OCI-LY3 (cell line): ENCODE data around the gene AMPD2.

ENCODE experiments used
- EZH2phosphoT487 ChIP-seq: fragments of 200-600 bp; shearing (Covaris generic); IDR thresholded peaks from 2 replicates; pipeline ENCODE4 v1.6.1; 2018; ENCODE audit warnings: antibody characterized with exemption, mixed run types, low read depth
- TF ChIP-seq, protein P1 (sequence below): fragments of 200-600, 300-600 bp; sonication (generic); IDR thresholded peaks from 2 replicates; pipeline ENCODE4 v1.5.1; 2014; ENCODE audit warnings: antibody characterized with exemption, low read length, low read depth

DNA sequence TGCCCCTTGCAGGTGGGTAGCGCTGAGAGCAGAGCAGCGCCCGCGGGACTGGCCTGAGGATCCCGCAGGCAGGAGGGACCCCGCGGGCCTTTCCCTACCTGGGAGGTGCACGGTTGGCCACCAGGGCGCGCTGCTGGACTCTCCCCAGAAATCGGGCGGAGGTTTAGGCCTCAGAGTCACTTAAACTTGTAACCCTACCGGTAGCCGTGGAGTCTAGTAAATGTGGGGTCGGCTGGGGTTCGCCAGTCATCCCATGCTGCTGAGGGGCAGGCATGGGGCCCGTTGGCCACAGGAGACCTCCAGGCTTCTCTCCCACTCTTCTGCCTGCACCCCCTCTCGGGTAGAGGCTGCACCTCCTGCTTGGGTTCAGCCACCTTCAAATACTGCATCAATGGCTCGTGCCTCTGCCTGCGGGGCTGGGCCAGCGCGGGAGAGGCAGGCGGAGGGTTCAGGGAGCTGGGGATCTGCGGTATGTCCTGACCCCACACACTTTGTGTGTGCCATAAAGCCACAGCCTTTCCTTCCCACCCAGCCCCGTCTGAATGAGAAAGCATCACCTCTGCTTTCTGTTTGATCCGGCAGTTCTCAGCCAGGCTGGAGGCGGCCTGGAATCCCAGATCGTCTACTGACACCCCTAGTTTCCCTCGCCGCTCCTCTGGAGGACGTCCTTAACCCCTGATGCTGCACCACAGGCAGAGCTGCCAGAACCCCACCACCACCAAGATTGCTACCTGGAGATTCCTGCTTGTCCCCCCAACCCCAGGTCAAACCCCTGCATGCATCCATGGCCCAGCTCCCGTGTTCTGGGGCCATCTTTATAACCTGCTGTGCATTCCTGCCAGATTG, 24.0 kb downstream of the AMPD2 start:
- TF ChIP-seq, protein P1, sequence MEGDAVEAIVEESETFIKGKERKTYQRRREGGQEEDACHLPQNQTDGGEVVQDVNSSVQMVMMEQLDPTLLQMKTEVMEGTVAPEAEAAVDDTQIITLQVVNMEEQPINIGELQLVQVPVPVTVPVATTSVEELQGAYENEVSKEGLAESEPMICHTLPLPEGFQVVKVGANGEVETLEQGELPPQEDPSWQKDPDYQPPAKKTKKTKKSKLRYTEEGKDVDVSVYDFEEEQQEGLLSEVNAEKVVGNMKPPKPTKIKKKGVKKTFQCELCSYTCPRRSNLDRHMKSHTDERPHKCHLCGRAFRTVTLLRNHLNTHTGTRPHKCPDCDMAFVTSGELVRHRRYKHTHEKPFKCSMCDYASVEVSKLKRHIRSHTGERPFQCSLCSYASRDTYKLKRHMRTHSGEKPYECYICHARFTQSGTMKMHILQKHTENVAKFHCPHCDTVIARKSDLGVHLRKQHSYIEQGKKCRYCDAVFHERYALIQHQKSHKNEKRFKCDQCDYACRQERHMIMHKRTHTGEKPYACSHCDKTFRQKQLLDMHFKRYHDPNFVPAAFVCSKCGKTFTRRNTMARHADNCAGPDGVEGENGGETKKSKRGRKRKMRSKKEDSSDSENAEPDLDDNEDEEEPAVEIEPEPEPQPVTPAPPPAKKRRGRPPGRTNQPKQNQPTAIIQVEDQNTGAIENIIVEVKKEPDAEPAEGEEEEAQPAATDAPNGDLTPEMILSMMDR = peak; percentile 70
- TF ChIP-seq EZH2phosphoT487 = no peak
